ENCODE data around the gene GPR162. TPM values are rescaled to one million over a fixed set of nuclear protein-coding genes. Genes with fewer than 3 reads are reported as not detected.

GPR162 gene
- total RNA-seq, 1 experiment from 2014 or later, result 6.1 TPM

GRCh38 chr12:6832125-6832524 is 10.5 kb downstream of the GPR162 start:
- no peak overlapping the region for H2BK120ac ChIP-seq (ENCODE audit: low read depth, low read length, poor library complexity, severe bottlenecking)
- H3K4me2 ChIP-seq (ENCODE audit: insufficient read depth, insufficient read length, low read length), result no peak overlapping the region
- H3K4me1 ChIP-seq (ENCODE audit: insufficient read depth, low read length), result peaks cover 2% of the 10 kb centered on the region; the same call in 1 of the 2 replicates
- no peak overlapping the region for H3T11ph ChIP-seq (ENCODE audit: low read length)
- H3K23ac ChIP-seq (ENCODE audit: insufficient read length, low read depth, low read length), result no peak overlapping the region
- H3K4ac ChIP-seq (ENCODE audit: low read depth, low read length), result no peak overlapping the region
- H4K8ac ChIP-seq (replicated peaks; ENCODE audit: insufficient read length, low read depth, low read length), result no peak overlapping the region
- peaks cover 11% of the 10 kb centered on the region for H3K23me2 ChIP-seq (ENCODE audit: insufficient read length, low read depth, low read length, poor library complexity, severe bottlenecking)
- H3K79me1 ChIP-seq (ENCODE audit: insufficient read depth, low read depth, low read length, poor library complexity, severe bottlenecking), result no peaks in the 10 kb centered on the region
- H2BK15ac ChIP-seq (ENCODE audit: low read depth, low read length), result no peak overlapping the region
- no peak overlapping the region for H4K91ac ChIP-seq (ENCODE audit: insufficient read length, low read depth, low read length)
- H3K4me1 Mint-ChIP-seq, result peaks cover 13 to 25% of the 10 kb centered on the region in 2 experiments
- no peaks in the 10 kb centered on the region for H3K9me3 ChIP-seq (ENCODE audit: control insufficient read depth, low read depth, low read length)
- no peak overlapping the region for H2AFZ ChIP-seq (ENCODE audit: low read length)
- H3K56ac ChIP-seq (ENCODE audit: insufficient read length, low read depth, low read length), result no peak overlapping the region
- H2BK20ac ChIP-seq (ENCODE audit: low read depth, low read length, poor library complexity, severe bottlenecking), result no peak overlapping the region
- no peak overlapping the region for H3K18ac ChIP-seq (ENCODE audit: insufficient read length, low read depth, low read length)
- H3K79me2 ChIP-seq (ENCODE audit: insufficient read depth, low read length), result peaks cover 2% of the 10 kb centered on the region; the same call in 1 of the 2 replicates
- H3K4me3 Mint-ChIP-seq, result no peak overlapping the region
- peaks cover 36 to 64% (median 59%) of the 10 kb centered on the region in 3 experiments for H3K36me3 Mint-ChIP-seq (ENCODE audit: insufficient read depth in 1 of 3, low read depth in 3 of 3)
- H3K27ac ChIP-seq (ENCODE audit: insufficient read length, low read depth, low read length), result no peak overlapping the region
- H3K9me3 Mint-ChIP-seq, result no peaks in the 10 kb centered on the region
- no CpG with 5 or more reads among the region's 4 CpGs for WGBS (ENCODE audit: extremely low coverage, insufficient read length, low lambda C conversion rate)
- H3K27ac Mint-ChIP-seq, result peak overlapping the region in 1 of 3 experiments; percentile 39; a peak in 2 of 7 replicates
- TF ChIP-seq, protein P1, sequence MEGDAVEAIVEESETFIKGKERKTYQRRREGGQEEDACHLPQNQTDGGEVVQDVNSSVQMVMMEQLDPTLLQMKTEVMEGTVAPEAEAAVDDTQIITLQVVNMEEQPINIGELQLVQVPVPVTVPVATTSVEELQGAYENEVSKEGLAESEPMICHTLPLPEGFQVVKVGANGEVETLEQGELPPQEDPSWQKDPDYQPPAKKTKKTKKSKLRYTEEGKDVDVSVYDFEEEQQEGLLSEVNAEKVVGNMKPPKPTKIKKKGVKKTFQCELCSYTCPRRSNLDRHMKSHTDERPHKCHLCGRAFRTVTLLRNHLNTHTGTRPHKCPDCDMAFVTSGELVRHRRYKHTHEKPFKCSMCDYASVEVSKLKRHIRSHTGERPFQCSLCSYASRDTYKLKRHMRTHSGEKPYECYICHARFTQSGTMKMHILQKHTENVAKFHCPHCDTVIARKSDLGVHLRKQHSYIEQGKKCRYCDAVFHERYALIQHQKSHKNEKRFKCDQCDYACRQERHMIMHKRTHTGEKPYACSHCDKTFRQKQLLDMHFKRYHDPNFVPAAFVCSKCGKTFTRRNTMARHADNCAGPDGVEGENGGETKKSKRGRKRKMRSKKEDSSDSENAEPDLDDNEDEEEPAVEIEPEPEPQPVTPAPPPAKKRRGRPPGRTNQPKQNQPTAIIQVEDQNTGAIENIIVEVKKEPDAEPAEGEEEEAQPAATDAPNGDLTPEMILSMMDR (conservative IDR thresholded peaks at IDR 0.05), result no peak
- no peak overlapping the region for H2BK12ac ChIP-seq (ENCODE audit: insufficient read length, low read depth, low read length)
- H3K14ac ChIP-seq (ENCODE audit: insufficient read depth, low read length), result no peak overlapping the region
- no peak overlapping the region for H4K5ac ChIP-seq (ENCODE audit: insufficient read length, low read depth, low read length)
- no peak overlapping the region for H2BK5ac ChIP-seq (ENCODE audit: insufficient read length, low read length)
- no peak overlapping the region for H2AK5ac ChIP-seq (ENCODE audit: insufficient read length, low read length)
- no peak for DNase-seq
- H4K20me1 ChIP-seq (ENCODE audit: control insufficient read depth, insufficient read depth, insufficient read length), result peaks cover 2% of the 10 kb centered on the region
- peaks cover 2% of the 10 kb centered on the region; the same call in 1 of the 2 replicates for H3K27me3 Mint-ChIP-seq (ENCODE audit: low read depth)
- H3K27me3 ChIP-seq (ENCODE audit: insufficient read depth, low read length), result no peaks in the 10 kb centered on the region
- H3K9ac ChIP-seq (ENCODE audit: extremely low read depth, insufficient read length, low read length), result no peak overlapping the region
